Stimulated activated CD4-positive, alpha-beta T cell treated with anti-CD3 and anti-CD28 coated beads, Interleukin-2, amount 100 ng/mL, for 4 hours (primary cell): ENCODE results near the gene SDSL.
A peak's percentile ranks its signal among the peaks of the same experiment; 100 is the strongest.

Experiments
- DNase-seq: peaks from one replicate; pipeline ENCODE4 v3.0.0-alpha.2; 2020; ENCODE audit warnings: low read depth

The SDSL gene

DNA sequence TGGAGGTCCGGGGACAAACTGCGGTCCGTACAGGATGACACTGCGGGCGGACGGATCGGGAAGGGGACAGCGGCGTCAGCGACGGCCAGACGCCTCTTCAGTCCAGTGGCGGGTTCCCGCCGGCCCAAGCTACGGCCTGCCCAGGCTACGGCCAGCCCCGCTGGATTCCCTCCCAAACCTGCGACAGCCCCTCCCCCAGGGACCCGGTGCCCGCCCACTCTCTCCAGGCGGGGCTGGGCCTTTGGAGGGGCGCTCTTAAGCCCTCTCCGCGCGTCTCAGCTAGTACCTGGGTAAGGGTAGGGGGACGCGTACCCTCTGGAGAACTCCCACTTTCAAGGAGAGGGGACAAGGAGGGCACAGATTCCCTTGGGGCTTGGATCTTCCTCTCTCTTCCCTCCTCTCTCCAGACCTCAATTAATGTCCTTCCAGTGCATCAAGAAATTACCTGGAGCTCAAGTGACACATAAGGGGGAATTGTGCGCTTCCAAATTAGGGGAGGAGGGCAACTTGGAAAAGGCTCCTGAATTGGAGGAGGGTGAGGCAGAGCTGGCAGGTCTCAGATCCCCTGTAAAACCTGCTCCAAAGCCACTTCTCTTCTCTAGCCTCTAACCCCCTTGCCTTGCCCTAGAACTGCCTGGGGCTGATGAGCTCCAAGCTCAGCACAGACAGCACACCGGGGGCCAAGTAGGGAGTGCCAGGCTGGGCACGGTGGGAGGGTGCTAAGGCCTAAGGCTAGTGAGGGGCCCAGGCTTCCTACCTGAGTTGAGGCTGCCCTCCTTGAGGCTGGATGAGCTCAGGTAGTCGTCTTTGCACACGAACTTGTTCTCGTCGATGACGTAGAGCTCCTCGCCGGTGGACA is 46.4 kb downstream of the SDSL start:
- DNase-seq: no peak

DNA sequence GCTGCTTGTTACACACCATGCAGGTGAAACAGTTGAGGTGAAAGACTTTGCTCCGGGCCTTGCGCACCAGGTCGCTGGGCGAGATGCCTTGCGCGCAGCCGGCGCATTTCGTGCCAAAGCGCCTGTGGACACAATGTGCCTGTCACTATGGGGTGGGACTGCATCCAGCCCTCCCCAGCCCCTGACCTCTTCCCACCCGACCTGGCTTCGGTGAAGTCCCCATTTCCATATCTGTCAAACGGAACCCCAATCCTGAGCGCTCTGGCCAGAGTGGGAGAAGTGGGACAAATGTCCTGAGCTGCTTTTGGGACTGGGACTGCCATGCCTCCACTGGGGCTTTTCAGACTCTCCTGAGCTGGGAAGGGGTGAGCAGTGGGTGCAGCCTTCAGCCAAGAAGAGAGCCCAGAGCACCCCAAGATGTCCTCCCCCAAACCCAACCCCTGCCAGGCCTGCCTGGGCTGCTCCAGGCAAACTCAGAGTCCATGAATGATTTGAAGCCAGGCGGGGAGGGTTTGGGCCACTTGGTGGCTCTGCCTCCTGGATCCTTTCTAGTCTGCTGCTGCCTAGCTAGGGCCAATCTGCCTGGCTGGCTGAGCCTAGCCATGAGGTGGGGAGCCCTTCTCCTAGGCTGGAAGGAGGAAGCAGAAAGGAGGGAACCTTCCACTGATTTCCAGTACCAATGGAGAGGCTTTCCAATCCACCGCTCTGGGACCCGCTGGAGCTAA is 47.2 kb downstream of the SDSL start:
- no peak for DNase-seq

- no peak for DNase-seq
Observed at GRCh38 chr12:113469949-113470743, 48.0 kb downstream of the SDSL start.

DNA sequence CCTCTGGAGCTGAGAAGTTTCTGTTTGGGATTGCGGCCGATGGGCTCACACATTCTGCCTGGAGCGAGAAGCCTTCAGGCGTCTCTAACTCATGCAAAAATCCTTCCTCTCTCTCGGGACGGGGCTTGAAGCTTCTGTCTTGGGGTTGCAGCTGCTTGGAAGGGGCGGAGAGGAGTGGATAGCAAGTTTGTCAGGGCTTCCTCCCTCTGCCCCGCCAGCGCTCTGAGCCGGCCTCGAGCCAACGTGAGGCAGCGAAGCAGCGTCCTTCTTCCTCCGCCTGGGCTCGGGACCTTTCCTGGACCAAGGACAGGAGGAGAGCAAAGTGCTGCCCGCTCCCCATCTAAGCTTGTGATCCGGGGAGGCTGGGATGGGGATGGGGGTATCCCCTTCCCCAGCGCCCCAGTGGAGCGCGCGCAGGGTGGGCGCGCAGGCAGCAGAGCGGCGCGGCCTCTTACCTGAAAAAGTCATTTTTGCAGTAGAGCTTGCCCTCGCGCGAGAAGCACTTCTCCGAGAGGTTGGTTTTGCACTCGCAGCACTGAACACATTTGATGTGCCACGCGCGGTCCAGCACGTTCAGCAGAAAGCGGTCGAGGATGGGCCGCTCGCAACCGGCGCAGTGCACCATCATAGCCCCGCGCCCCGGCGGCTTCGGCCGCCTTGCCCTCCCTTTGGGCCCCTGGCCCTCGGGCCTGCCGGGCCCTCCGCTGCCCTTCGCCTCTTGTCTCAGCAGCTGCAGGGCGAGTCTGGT is 48.9 kb downstream of the SDSL start:
- no peak for DNase-seq

- no peak for DNase-seq
Observed at GRCh38 chr12:113471619-113472171, 49.5 kb downstream of the SDSL start, which contains the start of gene LHX5. Gene LHX5 (minus strand): TSS chr12:113471871. CDS start chr12:113471498, 373 bp downstream.

DNA sequence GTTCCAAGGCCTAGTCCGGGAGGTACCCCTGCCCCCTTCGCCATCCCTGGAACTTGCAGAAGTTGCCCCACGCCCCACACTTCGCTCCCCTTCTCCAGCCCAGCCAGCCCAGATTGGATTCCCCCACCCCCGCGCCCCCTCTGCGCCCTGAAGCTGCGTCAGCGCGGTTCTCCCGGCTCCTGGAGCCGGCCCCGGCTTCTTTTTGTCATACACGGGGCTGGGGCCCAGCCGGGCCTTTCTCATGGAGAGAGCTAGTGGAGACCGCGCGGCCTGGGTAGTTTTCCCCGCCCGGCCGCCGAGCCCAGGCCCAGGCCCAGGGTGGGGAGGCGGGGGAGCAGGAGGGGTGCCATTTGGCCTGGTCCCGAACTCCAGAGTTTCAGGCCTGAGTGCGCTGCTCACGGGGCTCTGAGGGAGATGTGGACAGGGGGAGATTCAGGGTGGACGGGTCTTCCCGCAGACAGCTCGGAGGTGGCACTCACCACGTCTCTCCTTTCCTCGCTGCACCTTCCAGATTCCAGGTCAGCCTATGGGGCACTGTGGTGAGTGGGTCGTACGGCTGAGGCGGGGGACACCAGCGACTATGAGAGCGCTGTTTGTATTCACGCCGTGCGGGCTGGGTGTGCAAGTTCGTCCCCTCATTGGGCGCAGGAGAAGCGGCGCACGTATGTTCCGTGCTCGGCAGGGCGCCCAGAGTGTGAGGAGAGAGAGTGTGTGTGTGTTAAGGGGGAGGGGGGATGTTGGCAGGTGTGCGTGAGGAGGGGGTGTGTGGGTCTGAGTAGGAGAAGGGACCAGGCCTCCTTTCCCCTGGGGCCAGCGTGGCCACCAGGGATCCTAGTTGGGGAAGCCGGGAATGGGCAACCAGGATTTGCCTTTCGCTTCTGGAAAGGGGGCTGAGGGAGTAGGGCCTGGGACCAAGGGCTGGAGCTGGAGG is 50.3 kb downstream of the SDSL start:
- DNase-seq: no peak

- DNase-seq: no peak
Observed at GRCh38 chr12:113473400-113473799, 51.2 kb downstream of the SDSL start.

GRCh38 chr12:113473942-113474341 is 51.8 kb downstream of the SDSL start:
- no peak for DNase-seq

- no peak for DNase-seq
Observed at GRCh38 chr12:113474635-113475436, 52.7 kb downstream of the SDSL start.

DNA sequence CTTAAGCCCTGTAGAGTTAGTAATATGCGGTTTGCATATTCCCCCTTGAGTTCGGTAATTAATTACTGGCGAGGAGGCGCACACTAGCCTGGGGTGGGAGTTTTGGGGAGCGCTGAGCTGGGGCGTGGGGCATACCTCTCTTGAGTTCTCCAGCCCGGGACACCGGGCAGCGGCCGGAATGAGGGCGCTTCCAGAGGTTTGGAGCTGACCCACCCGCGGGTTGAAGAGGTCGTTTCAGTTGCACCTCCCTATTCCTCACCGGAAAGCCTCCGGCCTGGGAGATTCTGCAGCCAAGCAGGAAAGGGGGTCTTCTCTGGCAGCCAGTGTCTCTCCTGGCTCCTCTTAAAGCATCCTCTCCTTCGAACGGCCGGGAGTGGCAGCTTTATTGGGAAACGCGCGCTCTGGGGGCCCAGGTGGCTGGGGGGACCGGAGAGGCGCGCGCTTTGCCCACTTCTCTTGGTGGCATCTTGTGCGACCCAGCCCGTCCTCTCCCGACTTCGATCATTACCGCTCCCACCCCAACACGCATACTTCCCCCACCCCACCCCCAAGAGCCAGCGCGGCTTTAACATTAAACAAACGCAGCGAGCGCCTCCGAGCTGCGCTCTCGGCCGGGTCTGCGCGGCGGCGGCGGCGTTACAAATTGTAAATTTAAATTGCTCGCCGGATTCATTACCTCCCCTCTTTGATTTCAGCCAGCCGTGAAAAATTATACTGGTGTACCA is 53.4 kb downstream of the SDSL start:
- DNase-seq: no peak

DNA sequence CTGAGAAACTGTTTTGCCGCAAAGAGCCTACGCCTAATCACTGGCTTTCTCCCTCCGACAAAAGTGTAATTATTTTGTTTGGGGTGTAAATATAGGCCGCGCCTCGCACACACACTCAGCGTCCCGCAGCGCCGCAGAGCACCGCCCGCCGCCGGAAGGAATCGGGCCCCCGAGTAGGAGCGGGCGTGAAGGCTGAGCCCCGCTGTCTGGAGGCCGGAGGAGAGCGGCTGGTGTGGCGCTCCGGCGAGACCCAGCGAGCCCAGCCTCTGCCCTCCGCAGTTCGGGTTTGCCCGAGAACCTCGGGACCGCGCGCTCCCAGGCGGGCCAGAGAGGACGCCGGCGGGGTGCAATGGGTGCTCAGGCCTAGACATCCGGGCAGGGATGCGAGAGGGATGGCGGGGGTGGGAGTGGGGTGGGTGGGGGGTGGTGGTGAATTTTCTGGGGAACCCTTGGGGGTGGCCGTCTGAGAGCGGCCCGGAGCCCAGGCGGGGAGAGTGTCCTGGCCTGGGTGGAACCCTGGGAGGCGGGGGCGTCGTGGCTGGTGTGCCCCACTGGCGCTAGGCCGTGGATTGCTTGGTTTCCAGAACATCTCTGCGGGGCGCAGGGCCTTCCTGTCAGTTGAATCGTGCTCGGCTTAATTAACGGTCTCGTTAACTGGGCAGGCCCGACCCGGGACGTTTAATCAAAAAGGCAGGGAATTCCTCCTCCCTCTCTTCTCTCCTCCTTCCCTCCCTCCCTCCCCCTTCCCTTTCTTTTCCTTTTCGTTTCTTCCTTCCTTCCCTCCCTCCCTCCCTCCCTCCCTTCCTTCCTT is 54.2 kb downstream of the SDSL start:
- no peak for DNase-seq

DNA sequence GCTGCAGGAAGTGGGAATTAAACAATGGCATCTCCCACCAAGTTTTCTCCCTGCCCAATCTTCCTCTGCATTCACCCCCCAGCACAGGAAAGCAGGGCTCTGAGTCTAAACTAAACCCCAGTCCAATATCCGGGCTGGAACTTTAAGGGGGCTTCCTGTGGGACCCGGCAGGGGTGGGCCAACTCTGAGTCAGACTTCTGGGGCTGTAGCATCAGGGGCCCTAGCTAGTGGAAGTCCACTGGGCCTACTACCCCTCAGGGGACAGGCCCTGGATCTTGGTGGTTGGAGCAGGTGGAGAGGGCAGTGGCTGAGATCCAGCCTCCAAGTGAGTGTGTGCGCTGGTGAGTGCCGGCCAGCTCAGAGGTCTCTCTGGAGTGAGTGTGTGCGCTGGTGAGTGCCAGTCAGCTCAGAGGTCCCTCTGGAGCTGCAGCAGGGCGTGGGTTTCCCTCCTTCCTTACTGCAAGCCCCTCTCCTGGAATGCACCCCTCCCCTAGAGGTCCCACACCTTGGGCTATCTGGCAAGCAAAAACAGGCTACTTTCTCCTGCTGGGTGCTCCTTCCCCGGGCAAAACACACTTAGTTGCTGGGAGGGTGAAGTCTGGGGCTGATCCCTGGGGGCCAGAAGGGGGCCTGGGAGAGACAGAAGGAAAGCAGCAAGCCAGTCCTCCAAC is 55.1 kb downstream of the SDSL start:
- no peak for DNase-seq

DNA sequence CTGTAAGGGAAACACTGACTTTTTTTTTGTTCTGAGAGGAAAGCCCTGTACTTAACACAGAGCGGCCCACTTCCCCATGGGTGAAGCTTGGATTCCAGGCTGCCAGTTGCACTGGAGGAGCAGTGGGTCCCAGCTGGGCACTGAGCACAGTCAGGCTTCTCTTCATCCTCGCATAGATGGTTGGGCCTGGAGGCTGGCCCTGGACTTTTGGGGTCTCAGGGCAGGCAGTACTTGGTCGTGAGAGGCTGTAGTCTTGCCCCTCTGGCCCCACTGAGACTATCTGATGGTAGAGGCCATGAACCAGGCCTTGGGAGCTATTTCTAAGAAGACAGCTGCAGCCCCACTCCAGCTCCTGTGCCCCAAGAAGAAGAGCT is 55.6 kb downstream of the SDSL start:
- DNase-seq: no peak

GRCh38 chr12:113478351-113479011 is 56.3 kb downstream of the SDSL start:
- no peak for DNase-seq

DNA sequence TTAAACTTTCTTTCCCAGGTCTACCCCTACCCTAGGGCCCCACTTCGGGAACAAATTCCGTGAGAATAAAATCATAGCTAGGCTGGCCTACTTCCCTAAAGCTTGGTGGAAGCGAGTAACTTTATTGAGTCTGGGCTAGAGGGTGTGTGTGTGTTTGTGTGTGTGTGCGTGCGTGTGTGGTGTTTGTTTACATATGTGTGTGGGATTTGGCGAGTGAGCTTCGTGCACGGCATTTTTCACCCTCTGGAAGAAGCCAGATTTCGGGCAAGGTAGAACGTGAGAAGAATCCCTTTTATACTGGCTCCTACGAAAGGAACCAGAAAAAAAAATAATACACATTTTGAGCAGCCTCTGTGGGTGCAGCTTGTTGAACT is 57.0 kb downstream of the SDSL start:
- DNase-seq: no peak

GRCh38 chr12:113479590-113480335 is 57.6 kb downstream of the SDSL start:
- DNase-seq: peak; percentile 11
